B cell (primary cell): ENCODE measurements around the gene DCPS.

Experiments used
- CTCF ChIP-seq: fragments of 200-600 bp; IDR thresholded peaks from one replicate; pipeline ENCODE4 v1.8.0; 2022; ENCODE audit warnings: antibody characterized with exemption, mild to moderate bottlenecking
- EZH2 ChIP-seq: IDR thresholded peaks from 2 replicates; pipeline ENCODE4 v1.6.1; 2012; ENCODE audit warnings: borderline replicate concordance, low read depth, mild to moderate bottlenecking, moderate library complexity, low read length; ENCODE audit not compliant: insufficient read depth, poor library complexity, severe bottlenecking

DNA sequence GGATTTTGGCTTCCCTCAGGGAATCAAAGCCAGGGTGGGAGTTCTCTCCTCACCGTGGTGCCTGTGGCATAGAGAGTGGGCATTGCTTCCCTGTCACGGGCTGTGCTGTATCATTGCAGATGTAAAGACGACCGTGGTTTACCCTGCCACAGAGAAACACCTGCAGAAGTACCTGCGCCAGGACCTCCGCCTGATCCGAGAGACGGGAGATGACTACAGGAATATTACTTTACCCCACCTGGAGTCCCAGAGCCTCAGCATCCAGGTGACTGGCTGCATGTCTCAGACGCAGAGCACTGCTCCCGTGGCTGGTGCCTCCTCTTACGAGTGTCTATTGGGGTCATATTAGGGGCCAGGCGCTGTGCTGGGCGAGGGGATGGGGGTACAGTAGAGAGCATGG lies 27.4 kb downstream of the DCPS start:
- TF ChIP-seq CTCF (no peak), EZH2 (no peak)
